HL-60 (cell line): ENCODE data around the gene THAP3.

Experiments used
- DNase-seq, 2 experiments: peaks; one replicate each; pipeline ENCODE4 v3.0.0-alpha.2; 2010 to 2020; ENCODE audit warnings: low read depth in 1 of 2, low spot score in 1 of 2
- H3K27ac ChIP-seq: fragments of 250-450 bp; sonication (Bioruptor Pico); replicated peaks from 2 replicates; pipeline ENCODE4 v1.5.1; 2020; ENCODE audit warnings: mild to moderate bottlenecking, moderate library complexity
- H3K27me3 ChIP-seq: fragments of 250-450 bp; sonication (Bioruptor Pico); 2 replicates; pipeline ENCODE4 v1.5.1; 2021; ENCODE audit warnings: mild to moderate bottlenecking, moderate library complexity; ENCODE audit not compliant: insufficient read depth, poor library complexity, severe bottlenecking
- H3K4me3 ChIP-seq: replicated peaks from 2 replicates; pipeline ENCODE4 v1.5.1; 2011; ENCODE audit warnings: mild to moderate bottlenecking, control low read depth, low read length; ENCODE audit not compliant: insufficient read depth
- CTCF ChIP-seq: IDR thresholded peaks from one replicate; pipeline ENCODE4 v1.5.1; 2011; ENCODE audit warnings: low read length, control low read depth, inconsistent platforms; ENCODE audit not compliant: insufficient read depth
- GABPA ChIP-seq: IDR thresholded peaks from 2 replicates; pipeline ENCODE4 v1.6.1; 2012; ENCODE audit warnings: low read depth
- POLR2AphosphoS5 ChIP-seq: IDR thresholded peaks from 2 replicates; pipeline ENCODE4 v1.6.1; 2012; ENCODE audit warnings: low read depth
- SPI1 ChIP-seq: IDR thresholded peaks from 2 replicates; pipeline ENCODE4 v1.6.1; 2012; ENCODE audit warnings: low read depth, mild to moderate bottlenecking, borderline replicate concordance
- TF ChIP-seq, protein P1 (sequence below): IDR thresholded peaks from 2 replicates; pipeline ENCODE4 v1.6.1; 2012; ENCODE audit warnings: low read depth; ENCODE audit not compliant: insufficient replicate concordance

THAP3 gene

DNA sequence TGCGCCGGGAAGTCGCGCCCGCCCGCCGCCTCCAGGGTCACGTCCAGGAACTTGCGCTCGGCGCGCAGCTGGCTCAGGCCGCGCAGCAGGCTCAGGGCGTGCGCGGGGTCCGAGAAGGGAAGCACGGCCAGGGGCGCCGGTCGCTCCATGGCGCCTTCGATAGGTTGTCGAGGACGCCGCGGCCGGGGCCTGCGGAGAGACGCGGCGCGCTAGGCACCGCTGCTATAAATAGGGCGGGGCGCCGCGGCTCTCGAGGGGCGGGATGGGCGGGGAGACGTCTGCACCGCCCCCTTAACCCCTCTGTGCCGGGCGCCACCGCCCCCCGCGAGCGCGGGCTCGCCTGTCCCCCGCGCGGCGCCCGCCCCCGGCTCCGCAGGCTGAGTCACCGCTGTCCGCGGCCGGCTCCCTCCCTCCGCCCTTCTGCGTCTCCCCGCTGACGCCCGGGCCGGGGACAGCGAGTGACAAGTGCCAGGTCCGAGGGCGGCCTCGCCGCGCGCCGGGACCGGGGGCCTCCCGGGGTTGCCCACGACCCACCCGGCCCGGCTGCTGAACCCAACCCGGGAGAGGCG, 21.9 kb upstream of the THAP3 start, which contains the start of gene KLHL21:
Gene KLHL21, minus strand, starts transcription at position 201 of the 569 bp plus-strand sequence. Its CDS starts 52 bp downstream, at position 149.
- no peaks in the 10 kb centered on the region for H3K27me3 ChIP-seq
- TF ChIP-seq POLR2AphosphoS5: peak; percentile 78; the same call in 1 of the 2 replicates
- no peak for TF ChIP-seq GABPA
- TF ChIP-seq CTCF: no peak
- TF ChIP-seq, protein P1, sequence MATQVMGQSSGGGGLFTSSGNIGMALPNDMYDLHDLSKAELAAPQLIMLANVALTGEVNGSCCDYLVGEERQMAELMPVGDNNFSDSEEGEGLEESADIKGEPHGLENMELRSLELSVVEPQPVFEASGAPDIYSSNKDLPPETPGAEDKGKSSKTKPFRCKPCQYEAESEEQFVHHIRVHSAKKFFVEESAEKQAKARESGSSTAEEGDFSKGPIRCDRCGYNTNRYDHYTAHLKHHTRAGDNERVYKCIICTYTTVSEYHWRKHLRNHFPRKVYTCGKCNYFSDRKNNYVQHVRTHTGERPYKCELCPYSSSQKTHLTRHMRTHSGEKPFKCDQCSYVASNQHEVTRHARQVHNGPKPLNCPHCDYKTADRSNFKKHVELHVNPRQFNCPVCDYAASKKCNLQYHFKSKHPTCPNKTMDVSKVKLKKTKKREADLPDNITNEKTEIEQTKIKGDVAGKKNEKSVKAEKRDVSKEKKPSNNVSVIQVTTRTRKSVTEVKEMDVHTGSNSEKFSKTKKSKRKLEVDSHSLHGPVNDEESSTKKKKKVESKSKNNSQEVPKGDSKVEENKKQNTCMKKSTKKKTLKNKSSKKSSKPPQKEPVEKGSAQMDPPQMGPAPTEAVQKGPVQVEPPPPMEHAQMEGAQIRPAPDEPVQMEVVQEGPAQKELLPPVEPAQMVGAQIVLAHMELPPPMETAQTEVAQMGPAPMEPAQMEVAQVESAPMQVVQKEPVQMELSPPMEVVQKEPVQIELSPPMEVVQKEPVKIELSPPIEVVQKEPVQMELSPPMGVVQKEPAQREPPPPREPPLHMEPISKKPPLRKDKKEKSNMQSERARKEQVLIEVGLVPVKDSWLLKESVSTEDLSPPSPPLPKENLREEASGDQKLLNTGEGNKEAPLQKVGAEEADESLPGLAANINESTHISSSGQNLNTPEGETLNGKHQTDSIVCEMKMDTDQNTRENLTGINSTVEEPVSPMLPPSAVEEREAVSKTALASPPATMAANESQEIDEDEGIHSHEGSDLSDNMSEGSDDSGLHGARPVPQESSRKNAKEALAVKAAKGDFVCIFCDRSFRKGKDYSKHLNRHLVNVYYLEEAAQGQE: no peak
- no peak for TF ChIP-seq SPI1
- H3K27ac ChIP-seq: peak within 1 kb of the TSS; percentile 90
- peak within 1 kb of the TSS; percentile 93 for H3K4me3 ChIP-seq
- DNase-seq: peak; percentile 81

GRCh38 chr1:6603238-6603914, 21.3 kb upstream of the THAP3 start:
- no peak for TF ChIP-seq CTCF
- TF ChIP-seq SPI1: no peak
- TF ChIP-seq, protein P1: no peak
- TF ChIP-seq GABPA: no peak
- TF ChIP-seq POLR2AphosphoS5: no peak
- DNase-seq: peak in 1 of 2 experiments; percentile 54
- Histone ChIP-seq H3K4me3 (peak overlapping the region; percentile 93), H3K27ac (peak overlapping the region; percentile 90), H3K27me3 (no peaks in the 10 kb centered on the region)

DNA sequence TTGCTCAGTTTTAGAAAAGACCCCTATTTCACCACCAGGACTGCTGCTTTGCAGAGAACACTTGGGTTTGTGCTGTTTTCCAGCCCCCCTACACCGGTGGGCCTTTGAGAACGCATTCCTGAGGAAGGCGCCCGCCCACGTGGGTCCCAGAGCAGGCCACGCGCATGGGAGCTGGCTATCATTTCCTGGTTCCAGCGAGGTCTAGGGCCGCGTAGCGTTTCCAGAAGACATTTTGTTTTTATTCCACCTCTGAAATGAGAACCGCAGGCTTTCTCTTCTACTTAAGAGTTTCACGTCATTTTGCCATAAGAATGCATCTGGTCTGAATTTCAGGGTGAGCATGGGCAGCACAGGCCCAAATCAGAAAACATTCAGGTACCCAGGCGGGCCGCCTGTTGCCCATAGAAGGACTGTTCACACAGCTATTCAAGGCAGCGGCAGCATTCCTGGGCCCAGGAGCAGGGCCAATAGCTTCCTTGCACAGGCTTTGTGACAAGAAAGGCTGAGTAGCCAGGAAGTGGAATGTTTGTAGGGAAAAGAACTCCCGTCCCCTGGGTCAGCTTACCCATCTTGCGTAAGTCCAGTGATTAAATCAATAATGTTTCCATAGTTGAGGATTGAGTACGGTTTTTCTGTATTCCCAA, 20.6 kb upstream of the THAP3 start:
- TF ChIP-seq SPI1: no peak
- TF ChIP-seq CTCF: no peak
- TF ChIP-seq, protein P1: no peak
- no peak for TF ChIP-seq GABPA
- no peak for TF ChIP-seq POLR2AphosphoS5
- no peak overlapping the region for H3K4me3 ChIP-seq
- DNase-seq: no peak
- H3K27ac ChIP-seq: peak overlapping the region; percentile 90
- H3K27me3 ChIP-seq: no peaks in the 10 kb centered on the region
